Activated T-cell treated with anti-CD3 and anti-CD28 coated beads, Interleukin-2, amount 50 U/mL, for 24 hours (primary cell): Measurements from ENCODE around the gene NCLN.
A peak's percentile ranks its signal among the peaks of the same experiment; 100 is the strongest.
"Not testable (repeated sequence)": the region's sequence is repeated elsewhere in the genome, so short reads cannot be mapped to it uniquely, and the experiment has no call there.

Experiments used
- DNase-seq: peaks from one replicate; pipeline ENCODE4 v3.0.0-alpha.2; 2020
- H3K27ac Mint-ChIP-seq: 2 replicates; pipeline ENCODE4 v1.8.0; 2020; ENCODE audit warnings: mild to moderate bottlenecking, mixed read lengths
- H3K27me3 Mint-ChIP-seq: 2 replicates; pipeline ENCODE4 v1.8.0; 2020; ENCODE audit warnings: mixed read lengths
- H3K36me3 Mint-ChIP-seq: 2 replicates; pipeline ENCODE4 v1.8.0; 2020; ENCODE audit warnings: low read depth, mixed read lengths
- H3K4me1 Mint-ChIP-seq: 2 replicates; pipeline ENCODE4 v1.8.0; 2020; ENCODE audit warnings: low read depth, mixed read lengths
- H3K4me3 Mint-ChIP-seq: 2 replicates; pipeline ENCODE4 v1.8.0; 2020; ENCODE audit warnings: mild to moderate bottlenecking, moderate library complexity, mixed read lengths
- H3K9me3 Mint-ChIP-seq: 2 replicates; pipeline ENCODE4 v1.8.0; 2020; ENCODE audit warnings: mixed read lengths

The NCLN gene

GRCh38 chr19:3231288-3231687, 45.6 kb downstream of the NCLN start:
- no peak overlapping the region for H3K27ac Mint-ChIP-seq
- no peaks in the 10 kb centered on the region for H3K9me3 Mint-ChIP-seq
- no peaks in the 10 kb centered on the region for H3K4me1 Mint-ChIP-seq
- DNase-seq: no peak
- no peak overlapping the region for H3K4me3 Mint-ChIP-seq
- peaks cover 36% of the 10 kb centered on the region for H3K27me3 Mint-ChIP-seq
- no peaks in the 10 kb centered on the region for H3K36me3 Mint-ChIP-seq

GRCh38 chr19:3233116-3233515, 47.4 kb downstream of the NCLN start:
- no peak overlapping the region for H3K27ac Mint-ChIP-seq
- no peaks in the 10 kb centered on the region for H3K4me1 Mint-ChIP-seq
- no peak overlapping the region for H3K4me3 Mint-ChIP-seq
- no peaks in the 10 kb centered on the region for H3K9me3 Mint-ChIP-seq
- peaks cover 18% of the 10 kb centered on the region for H3K27me3 Mint-ChIP-seq
- no peak for DNase-seq
- H3K36me3 Mint-ChIP-seq: no peaks in the 10 kb centered on the region

GRCh38 chr19:3233831-3234230, 48.1 kb downstream of the NCLN start:
- Mint-ChIP-seq H3K36me3 (no peaks in the 10 kb centered on the region), H3K27ac (no peak overlapping the region), H3K27me3 (peaks cover 18% of the 10 kb centered on the region), H3K4me1 (no peaks in the 10 kb centered on the region), H3K4me3 (no peak overlapping the region), H3K9me3 (no peaks in the 10 kb centered on the region)
- DNase-seq: no peak

GRCh38 chr19:3234800-3235199, 49.1 kb downstream of the NCLN start:
- peak; percentile 47 for DNase-seq
- H3K27me3 Mint-ChIP-seq: peaks cover 18% of the 10 kb centered on the region
- no peaks in the 10 kb centered on the region for H3K4me1 Mint-ChIP-seq
- no peaks in the 10 kb centered on the region for H3K9me3 Mint-ChIP-seq
- H3K36me3 Mint-ChIP-seq: no peaks in the 10 kb centered on the region
- no peak overlapping the region for H3K4me3 Mint-ChIP-seq
- no peak overlapping the region for H3K27ac Mint-ChIP-seq

- H3K36me3 Mint-ChIP-seq, H3K27ac Mint-ChIP-seq, DNase-seq, H3K4me3 Mint-ChIP-seq, H3K9me3 Mint-ChIP-seq, H3K4me1 Mint-ChIP-seq: not testable (repeated sequence)
- peaks cover 18% of the 10 kb centered on the region for H3K27me3 Mint-ChIP-seq
These were observed 49.9 kb downstream of the NCLN start for GRCh38 chr19:3235604-3236003.

GRCh38 chr19:3236272-3236671, 50.5 kb downstream of the NCLN start:
- no peak overlapping the region for H3K4me3 Mint-ChIP-seq
- DNase-seq: no peak
- no peaks in the 10 kb centered on the region for H3K4me1 Mint-ChIP-seq
- no peaks in the 10 kb centered on the region for H3K9me3 Mint-ChIP-seq
- H3K36me3 Mint-ChIP-seq: no peaks in the 10 kb centered on the region
- H3K27ac Mint-ChIP-seq: no peak overlapping the region
- H3K27me3 Mint-ChIP-seq: peaks cover 18% of the 10 kb centered on the region

GRCh38 chr19:3238066-3238561, 52.4 kb downstream of the NCLN start:
- H3K4me1 Mint-ChIP-seq: no peaks in the 10 kb centered on the region
- H3K4me3 Mint-ChIP-seq: no peak overlapping the region
- no peaks in the 10 kb centered on the region for H3K36me3 Mint-ChIP-seq
- no peak for DNase-seq
- H3K27ac Mint-ChIP-seq: no peak overlapping the region
- H3K9me3 Mint-ChIP-seq: no peaks in the 10 kb centered on the region
- H3K27me3 Mint-ChIP-seq: peaks cover 14% of the 10 kb centered on the region

GRCh38 chr19:3239367-3239766, 53.6 kb downstream of the NCLN start:
- Mint-ChIP-seq H3K27ac (no peak overlapping the region), H3K36me3 (no peaks in the 10 kb centered on the region), H3K4me1 (no peaks in the 10 kb centered on the region), H3K27me3 (peaks cover 7% of the 10 kb centered on the region), H3K9me3 (no peaks in the 10 kb centered on the region), H3K4me3 (no peak overlapping the region)
- no peak for DNase-seq

GRCh38 chr19:3243819-3244700, 58.3 kb downstream of the NCLN start:
- Mint-ChIP-seq H3K27me3 (no peaks in the 10 kb centered on the region), H3K36me3 (no peaks in the 10 kb centered on the region), H3K4me3 (no peak overlapping the region), H3K27ac (no peak overlapping the region), H3K4me1 (no peaks in the 10 kb centered on the region), H3K9me3 (no peaks in the 10 kb centered on the region)
- peak; percentile 61 for DNase-seq

GRCh38 chr19:3245050-3245449, 59.3 kb downstream of the NCLN start:
- no peaks in the 10 kb centered on the region for H3K36me3 Mint-ChIP-seq
- H3K4me1 Mint-ChIP-seq: no peaks in the 10 kb centered on the region
- H3K27ac Mint-ChIP-seq: no peak overlapping the region
- H3K4me3 Mint-ChIP-seq: no peak overlapping the region
- H3K27me3 Mint-ChIP-seq: peaks cover 7% of the 10 kb centered on the region
- no peaks in the 10 kb centered on the region for H3K9me3 Mint-ChIP-seq
- DNase-seq: no peak

GRCh38 chr19:3248728-3249326, 63.1 kb downstream of the NCLN start:
- H3K4me3 Mint-ChIP-seq: no peak overlapping the region
- peaks cover 22% of the 10 kb centered on the region for H3K27me3 Mint-ChIP-seq
- H3K9me3 Mint-ChIP-seq: peaks cover 9% of the 10 kb centered on the region
- H3K4me1 Mint-ChIP-seq: no peaks in the 10 kb centered on the region
- H3K36me3 Mint-ChIP-seq: no peaks in the 10 kb centered on the region
- DNase-seq: no peak
- H3K27ac Mint-ChIP-seq: no peak overlapping the region

- no peak for DNase-seq
- Mint-ChIP-seq H3K9me3 (peaks cover 14% of the 10 kb centered on the region), H3K36me3 (no peaks in the 10 kb centered on the region), H3K27ac (no peak overlapping the region), H3K4me3 (no peak overlapping the region), H3K27me3 (peaks cover 26% of the 10 kb centered on the region), H3K4me1 (no peaks in the 10 kb centered on the region)
These were observed 63.7 kb downstream of the NCLN start for GRCh38 chr19:3249408-3249807.

- no peaks in the 10 kb centered on the region for H3K36me3 Mint-ChIP-seq
- H3K27ac Mint-ChIP-seq: no peak overlapping the region
- no peaks in the 10 kb centered on the region for H3K4me1 Mint-ChIP-seq
- H3K4me3 Mint-ChIP-seq: no peak overlapping the region
- peak; percentile 64 for DNase-seq
- peaks cover 14% of the 10 kb centered on the region for H3K9me3 Mint-ChIP-seq
- peaks cover 29% of the 10 kb centered on the region for H3K27me3 Mint-ChIP-seq
These were observed 64.9 kb downstream of the NCLN start for GRCh38 chr19:3250675-3251074.

GRCh38 chr19:3251229-3251628, 65.5 kb downstream of the NCLN start:
- H3K27me3 Mint-ChIP-seq: peaks cover 29% of the 10 kb centered on the region
- DNase-seq: no peak
- no peaks in the 10 kb centered on the region for H3K36me3 Mint-ChIP-seq

GRCh38 chr19:3252650-3253049, 66.9 kb downstream of the NCLN start:
- Mint-ChIP-seq H3K4me1 (no peaks in the 10 kb centered on the region), H3K27ac (no peak overlapping the region), H3K9me3 (peaks cover 14% of the 10 kb centered on the region), H3K27me3 (peaks cover 29% of the 10 kb centered on the region), H3K36me3 (no peaks in the 10 kb centered on the region), H3K4me3 (no peak overlapping the region)
- DNase-seq: no peak

More at GRCh38 chr19:3251229-3251628, 65.5 kb downstream of the NCLN start:
- H3K4me3 Mint-ChIP-seq: no peak overlapping the region
- H3K9me3 Mint-ChIP-seq: peaks cover 14% of the 10 kb centered on the region
- H3K4me1 Mint-ChIP-seq: no peaks in the 10 kb centered on the region
- no peak overlapping the region for H3K27ac Mint-ChIP-seq
